Nucleus accumbens (tissue), 56 donors: ENCODE data around the gene PSMG3.
"Not testable (repeated sequence)": the region's sequence is repeated elsewhere in the genome, so short reads cannot be mapped to it uniquely, and the experiment has no call there.

Source experiments
- DNase-seq, 56 donors: peaks; one replicate each; lab custom pipeline; 2025; lab: John Stamatoyannopoulos, UW

The PSMG3 gene

GRCh38 chr7:1519322-1519922, 50.4 kb downstream of the PSMG3 start:
- not testable (repeated sequence) for DNase-seq
